Stimulated activated CD4-positive, alpha-beta T cell treated with anti-CD3 and anti-CD28 coated beads, Interleukin-1b, Interleukin-23, amount 100 ng/mL, for 24 hours (primary cell): ENCODE measurements around the gene PATJ.
"Not testable (repeated sequence)": the region's sequence is repeated elsewhere in the genome, so short reads cannot be mapped to it uniquely, and the experiment has no call there.

Experiments used
- DNase-seq, 4 experiments: peaks; one replicate each; pipeline ENCODE4 v3.0.0-alpha.2; 2020; ENCODE audit warnings: low read depth in 4 of 4, low spot score in 1 of 4

PATJ gene

DNA sequence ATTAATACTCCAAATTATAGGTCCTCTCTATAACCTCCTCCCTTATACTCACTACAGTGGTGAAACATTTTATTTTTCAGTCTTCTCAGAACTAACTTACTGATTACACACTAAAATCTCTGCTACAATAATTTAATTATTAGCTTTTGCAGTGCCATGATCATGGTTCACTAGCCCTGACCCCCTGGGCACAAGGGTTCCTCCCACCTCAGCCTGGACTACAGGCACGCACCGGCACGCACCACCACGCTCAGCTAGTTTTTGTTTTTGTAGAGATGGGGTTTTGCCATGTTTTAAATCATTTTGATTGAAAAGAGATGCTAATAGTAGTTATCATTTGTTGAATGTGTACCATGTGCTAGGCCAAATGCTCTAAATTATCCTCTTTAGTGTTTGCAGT, 6.3 kb downstream of the PATJ start:
- no peak for DNase-seq

DNA sequence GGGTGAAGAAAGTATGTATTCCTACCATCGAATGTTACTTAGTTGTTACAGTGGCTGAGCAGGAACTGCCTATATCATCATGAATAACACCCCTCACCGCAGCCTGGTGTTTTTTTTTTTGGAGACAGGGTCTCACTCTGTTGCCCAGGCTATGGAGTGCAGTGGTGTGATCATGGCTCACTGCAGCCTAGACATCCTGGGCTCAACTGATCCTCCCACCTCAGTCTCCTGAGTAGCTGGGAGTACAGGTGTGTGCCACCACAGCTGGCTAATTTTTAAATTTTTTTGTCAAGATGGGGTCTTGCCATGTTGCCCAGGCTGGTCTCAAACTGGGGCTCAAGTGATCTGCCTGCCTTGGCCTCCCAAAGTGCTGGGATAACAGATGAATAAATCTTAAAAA, 7.3 kb downstream of the PATJ start:
- DNase-seq, result no peak

DNA sequence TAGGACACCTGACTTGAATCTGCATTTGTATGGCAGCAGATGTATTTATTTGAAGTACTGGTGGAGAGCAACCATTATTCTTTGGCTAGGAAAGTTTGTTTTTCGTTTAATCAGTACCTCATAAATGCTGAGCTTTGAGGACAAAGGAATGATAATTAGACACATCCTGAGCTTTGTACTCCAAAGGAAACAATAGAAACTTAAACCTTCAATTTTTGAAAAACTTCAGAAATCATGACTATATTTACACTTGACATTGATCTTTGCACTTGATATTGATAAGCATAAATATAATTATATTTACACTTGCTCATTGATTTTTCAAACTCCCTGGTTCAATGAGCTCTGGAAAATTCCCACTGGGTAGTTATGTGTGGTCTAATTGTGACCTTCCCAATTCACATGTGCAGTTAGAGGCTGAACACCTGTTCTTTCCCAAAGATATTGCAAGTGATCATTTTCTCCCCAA, 10.7 kb downstream of the PATJ start:
- DNase-seq, result no peak

DNA sequence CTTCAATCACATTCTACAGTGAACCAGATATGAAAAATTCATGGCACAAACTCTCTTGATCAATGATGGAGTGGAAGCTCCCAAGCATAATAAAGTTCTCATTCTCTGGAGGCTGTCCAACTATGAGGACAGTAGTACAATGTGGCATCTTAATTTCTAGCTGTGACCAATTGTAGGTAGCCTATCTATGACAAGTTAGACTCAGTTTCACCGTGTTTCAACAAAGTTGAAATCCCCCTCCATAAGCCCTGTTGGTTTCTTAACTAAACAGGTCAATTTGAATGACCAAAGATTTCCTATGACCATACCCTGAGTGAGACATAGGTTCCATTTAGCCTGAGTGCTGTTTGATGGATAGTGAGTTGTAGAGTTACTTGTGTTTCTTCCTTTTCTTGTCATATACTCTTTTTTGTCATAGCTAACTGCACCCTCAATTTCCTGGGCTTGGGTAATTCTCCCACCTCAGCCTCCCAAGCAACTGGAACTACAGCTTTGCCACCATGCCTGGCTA, 11.8 kb downstream of the PATJ start:
- DNase-seq, result no peak

DNA sequence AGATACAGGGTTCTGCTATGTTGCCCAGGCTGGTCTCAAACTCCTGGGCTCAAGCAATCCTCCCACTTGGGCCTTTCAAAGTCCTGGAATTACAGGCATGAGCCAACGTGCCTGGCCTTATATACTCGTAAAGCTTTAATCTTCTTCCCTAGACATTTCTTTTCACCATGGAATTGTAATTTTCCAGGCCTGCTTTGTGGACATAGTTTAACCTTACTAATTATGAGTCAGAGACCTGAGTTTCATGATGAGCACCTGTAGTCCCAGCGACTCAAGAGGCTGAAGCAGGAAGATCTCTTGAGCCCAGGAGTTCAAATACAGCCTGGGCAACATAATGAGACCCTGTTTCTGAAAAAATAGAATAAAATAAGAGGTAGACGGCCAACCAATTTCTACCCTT, 12.3 kb downstream of the PATJ start:
- no peak for DNase-seq

DNA sequence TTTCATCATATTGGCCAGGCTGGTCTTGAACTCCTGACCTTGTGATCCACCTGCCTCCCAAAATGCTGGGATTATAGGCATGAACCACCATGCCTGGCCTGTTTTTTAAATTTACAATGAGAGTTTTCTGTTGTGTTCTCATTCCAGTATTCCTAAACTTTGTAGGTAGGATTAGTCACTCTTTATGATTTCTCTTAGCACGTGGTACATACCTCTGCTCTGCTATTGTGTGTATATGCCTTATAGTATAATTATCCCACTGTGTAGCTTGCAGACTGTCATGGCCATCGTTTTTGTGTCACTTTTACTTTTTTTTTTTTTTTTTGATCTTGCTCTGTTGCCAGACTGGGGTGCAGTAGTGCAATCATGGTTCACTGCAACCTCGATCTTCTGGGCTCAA, 14.5 kb downstream of the PATJ start:
- no peak for DNase-seq

DNA sequence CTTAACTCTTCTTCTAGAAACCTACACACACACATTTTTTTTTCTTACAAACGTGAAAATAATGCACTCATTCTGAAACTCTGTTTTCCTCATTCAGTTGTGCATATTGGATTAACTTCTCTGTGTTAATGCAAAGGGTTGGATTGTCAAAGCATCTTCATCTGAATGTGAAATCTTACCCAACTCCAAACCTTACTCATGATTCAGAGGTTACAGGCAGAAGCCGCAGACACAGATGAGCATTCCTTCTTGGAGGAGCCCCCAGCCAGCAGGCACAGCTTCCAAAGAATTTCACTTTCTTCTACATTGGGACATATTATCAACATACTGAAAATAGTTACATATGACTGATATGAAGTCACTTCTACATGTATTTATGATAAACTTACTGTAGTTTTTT, 15.7 kb downstream of the PATJ start:
- no peak for DNase-seq

DNA sequence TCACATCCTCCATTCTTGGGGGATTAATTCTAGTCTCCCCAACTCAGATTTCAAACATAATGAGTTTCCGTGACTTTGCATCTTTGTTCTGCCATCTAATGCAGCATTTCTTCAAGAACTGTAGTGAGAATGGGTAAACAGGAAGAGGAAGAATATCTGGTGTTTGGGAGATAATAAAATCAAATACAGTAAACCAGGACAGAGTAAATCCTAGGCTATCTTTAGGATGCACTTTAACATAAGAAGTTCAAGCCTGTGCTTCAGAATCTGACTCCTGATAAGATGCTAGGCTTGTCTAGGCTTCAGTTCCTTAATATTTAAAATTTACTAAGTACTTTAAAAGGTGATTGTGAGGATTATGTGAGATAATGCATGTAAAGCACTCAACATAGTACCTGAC, 27.9 kb downstream of the PATJ start:
- DNase-seq, result no peak

DNA sequence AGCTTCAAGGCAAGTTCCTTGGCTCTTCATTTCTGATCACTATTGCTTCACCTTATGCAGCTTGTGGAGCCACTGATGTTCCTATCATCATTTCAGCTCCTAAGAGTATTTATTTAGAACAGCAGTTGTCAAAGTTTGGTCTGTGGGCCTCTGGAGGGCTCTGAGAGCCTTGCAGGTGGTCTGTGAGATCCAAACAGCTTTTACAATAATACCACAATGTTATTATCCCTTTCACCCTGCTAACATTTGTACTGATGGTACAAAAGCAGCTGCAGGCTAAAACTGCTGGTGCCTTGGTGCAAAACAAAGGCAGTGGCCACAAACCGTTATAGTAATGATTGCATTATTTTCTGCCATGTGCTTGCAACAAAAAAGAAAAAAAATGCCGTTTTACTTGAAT, 33.8 kb downstream of the PATJ start:
- DNase-seq, result no peak

DNA sequence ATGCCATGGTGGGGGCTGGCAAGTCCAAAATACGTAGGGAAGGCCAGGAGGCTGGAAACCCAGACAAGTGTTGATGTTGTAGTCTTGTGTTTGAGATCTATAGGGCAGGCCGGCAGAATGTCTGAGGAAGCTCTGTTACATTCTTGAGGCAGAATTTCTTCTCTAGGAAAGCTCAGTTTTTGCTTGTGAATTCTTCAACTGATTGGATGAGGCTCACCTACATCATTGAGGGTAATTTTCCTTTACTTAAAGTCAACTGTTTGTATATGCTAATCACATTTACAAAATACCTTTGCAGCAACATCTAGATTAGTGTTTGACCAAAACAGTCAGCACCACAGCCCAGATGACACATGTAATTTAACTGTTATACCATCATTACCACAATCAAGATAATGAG, 37.0 kb downstream of the PATJ start:
- no peak for DNase-seq

DNA sequence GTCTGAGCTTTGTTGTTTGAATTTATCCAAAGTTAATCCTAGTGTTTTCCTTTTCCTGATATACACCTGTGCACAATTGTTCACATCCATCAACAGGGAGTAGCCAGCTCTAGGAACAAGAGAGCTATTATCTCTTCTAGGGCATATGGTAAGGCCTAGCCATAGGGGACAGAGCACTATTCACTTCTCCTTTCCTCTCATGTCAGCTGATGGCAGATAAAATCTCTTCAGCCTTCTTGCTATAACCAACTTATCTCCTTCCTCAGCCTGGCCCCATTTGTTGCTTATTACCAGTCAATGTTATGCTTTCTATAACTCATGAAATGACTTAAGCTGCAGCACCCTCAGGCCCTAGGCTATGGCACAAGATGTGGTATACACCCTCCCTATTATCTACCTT, 38.9 kb downstream of the PATJ start:
- DNase-seq, result no peak

DNA sequence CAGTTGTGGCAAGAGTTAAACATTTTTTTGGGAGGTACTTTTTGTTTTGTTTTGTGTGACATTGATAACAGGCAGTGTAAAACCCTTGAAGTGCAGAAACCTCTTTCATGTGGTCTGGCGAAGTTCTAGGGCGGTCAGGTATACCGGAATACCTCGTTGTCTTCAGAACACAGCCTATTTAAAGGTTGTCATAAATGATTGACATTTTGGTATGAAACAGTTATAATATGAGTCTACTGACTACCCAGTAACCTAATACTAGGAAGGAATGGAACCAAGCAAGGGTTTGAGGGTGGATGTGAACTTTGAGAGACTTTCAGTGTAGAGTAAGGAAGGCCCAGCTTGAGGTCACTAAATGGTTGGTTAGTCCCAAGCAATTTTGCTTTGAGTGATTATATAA, 40.5 kb downstream of the PATJ start:
- peak in 1 of 4 experiments; percentile 25 for DNase-seq

DNA sequence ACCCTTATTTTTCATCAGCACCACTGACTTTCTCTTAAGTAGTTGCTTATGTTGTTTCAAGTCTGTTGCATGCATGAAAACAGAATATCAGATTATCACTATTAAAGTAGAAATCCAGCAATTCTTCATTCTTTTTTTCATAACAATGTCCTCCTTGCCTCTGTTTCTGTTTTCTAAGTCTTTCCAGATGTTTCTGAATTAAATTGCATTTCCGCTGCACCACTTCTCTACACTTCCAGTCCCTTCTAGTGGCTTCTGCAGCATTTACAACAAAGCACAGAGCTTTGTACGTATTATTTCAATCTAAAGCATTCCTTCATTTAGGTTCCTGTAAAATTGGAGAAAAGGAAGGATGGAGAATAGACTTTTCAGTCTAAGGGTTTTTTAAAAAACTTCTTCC, 42.4 kb downstream of the PATJ start:
- DNase-seq, result no peak

DNA sequence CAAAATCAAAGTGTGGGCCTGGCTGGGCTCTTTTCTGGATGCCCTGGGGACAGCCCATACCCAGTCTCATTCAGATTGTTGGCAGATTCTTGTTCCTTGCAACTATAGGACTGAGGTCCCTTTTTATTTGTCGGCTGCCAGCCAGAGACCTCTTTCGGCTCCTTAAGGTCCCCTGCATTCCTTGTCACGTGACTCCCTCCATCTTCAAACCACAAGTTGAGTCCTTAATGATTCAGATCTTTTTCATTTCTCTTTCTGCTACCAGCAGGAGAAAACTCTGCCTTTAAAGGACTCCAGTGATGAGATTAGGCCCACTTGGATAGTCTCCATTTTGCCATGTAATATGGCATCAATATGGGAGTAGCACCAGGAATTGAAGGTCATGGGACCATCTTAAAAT, 48.6 kb downstream of the PATJ start:
- DNase-seq, result no peak

DNA sequence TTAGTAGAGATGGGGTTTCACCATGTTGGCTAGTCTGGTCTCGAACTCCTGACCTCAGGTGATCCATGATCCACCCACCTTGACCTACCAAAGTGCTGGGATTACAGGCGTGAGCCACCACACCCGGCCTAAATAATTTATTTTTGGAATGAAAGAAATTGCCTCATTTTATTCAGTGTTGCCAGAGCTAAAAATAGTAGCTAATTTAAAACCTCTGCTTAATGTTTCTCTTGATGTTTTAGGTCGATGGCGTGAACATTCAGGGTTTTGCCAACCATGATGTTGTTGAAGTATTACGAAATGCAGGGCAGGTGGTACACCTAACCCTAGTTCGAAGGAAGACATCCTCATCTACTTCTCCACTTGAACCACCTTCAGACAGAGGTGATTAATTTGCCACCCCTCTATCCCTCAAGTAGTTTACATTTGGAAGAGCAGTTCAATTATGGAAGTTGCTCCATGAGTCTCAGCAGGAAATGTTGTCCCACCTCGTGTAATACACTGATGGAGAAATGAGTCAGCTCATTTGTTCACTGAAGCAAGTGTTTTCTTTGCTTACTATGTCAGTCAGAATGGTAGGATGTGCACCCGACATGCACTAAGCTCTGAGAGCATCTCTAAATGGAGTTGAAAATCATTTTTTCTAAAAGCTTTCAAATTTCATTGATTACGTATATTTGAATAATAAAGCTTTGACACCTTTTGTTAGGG, 54.9 kb downstream of the PATJ start:
- no peak for DNase-seq

DNA sequence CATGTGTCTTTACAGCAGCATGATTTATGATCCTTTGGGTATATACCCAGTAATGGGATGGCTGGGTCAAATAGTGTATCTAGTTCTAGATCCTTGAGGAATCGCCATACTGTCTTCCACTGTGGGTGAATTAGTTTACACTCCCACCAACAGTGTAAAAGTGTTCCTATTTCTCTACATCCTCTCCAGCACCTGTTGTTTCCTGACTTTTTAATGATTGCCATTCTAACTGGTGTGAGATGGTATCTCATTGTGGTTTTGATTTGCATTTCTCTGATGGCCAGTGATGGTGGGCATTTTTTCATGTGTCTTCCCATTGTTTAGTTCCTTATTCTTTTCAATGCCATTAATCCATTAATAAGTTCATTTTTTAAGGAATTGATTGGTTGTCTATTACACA, 58.8 kb downstream of the PATJ start:
- DNase-seq, result not testable (repeated sequence)

DNA sequence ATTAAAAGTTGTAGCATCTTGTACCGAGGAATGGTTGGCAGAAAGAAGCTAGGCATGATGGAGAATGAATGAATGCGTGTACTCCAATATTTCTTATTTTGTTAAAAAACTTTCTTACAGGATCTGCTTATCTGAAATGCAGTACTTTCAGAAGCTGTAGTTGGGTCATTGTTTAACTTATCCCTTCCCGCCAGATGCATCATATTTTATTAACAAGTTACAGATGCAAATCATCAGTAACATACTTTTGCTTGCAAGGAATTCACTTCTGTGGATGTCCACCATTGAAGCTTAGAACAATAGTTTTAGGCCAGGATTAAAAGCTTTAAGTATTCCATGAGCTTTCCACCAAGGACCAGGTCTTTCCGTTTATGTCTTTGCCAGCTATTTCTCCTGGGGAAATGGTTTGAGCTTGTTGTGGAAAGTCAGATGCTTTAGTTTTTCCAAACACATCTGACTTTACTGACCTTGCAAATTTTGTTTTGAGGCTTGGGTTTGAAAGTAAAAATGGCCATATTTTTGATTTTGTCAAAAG, 65.4 kb downstream of the PATJ start:
- no peak for DNase-seq

DNA sequence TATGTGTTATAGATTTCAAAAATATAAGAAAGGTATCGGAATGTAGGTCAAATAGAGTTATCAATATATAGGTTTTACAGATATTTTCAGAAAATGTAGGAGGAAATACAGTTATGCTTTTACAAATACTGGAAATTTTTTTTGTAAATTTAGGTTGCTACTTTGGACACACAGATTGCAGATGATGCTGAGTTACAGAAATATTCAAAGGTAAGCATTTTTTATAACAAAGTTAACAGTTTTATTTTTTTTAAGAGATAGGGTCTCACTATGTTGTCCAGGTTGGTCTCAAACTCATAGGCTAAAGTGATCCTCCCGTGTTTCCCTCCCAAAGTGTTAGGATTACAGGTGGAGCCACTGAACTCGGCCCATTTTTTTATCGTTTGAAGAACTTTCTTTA, 66.0 kb downstream of the PATJ start:
- DNase-seq, result no peak

DNA sequence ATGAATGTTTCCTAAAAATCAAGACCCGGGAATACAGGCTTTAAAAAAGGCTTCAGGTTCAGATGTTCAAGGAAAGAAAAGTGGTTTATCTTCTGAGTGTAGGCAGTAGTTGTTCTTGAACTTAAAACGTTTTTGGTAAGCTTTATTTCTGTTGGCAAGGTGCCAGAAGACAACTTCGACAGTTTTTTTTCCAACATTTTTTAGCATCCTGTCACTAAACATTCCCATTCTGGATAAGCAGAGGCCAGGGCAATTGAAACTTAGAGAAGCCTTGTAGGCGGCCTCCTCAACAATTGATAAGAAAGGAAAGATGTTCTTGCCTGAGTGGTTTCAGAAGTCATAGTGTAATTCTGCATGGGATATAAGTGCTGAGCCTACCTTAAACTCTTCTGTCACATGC, 66.7 kb downstream of the PATJ start:
- DNase-seq, result no peak

DNA sequence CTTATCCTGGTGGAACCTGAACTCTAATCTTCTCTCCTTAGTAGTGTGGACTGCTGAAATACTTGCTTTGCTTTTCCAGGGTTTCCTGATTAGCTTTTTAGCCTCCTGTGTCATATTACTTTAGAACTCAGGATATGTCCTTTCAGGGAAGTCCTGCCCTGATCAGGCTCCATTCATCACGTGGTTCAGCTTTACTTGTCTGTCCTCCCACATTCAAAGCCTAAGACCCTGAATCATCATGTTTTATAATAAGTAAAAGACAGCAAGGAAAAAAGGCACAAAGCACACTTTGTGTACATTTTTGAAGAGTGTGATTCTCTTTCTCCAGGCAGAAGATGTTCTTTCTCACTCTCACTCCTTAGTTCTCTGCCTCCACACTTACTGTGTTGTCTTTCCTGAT, 70.6 kb downstream of the PATJ start:
- no peak for DNase-seq

DNA sequence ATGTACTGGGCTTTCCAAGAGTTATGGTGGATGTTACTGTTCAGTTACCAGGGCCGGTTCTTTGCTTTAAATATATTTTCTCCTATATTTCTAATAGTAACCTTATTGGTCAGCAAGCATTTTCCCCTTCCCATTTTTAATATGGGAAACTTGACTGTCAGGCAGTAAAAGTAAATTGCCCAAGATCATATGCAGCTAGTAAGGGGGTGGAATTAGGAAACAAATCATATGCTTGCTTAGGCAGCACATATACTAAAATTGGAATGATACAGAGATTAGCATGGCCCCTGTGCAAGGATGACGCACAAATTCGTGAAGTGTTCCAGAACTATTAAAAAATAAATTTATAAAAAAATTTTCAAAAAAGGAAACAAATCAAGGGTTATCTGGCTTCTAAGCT, 73.9 kb downstream of the PATJ start:
- DNase-seq, result no peak

DNA sequence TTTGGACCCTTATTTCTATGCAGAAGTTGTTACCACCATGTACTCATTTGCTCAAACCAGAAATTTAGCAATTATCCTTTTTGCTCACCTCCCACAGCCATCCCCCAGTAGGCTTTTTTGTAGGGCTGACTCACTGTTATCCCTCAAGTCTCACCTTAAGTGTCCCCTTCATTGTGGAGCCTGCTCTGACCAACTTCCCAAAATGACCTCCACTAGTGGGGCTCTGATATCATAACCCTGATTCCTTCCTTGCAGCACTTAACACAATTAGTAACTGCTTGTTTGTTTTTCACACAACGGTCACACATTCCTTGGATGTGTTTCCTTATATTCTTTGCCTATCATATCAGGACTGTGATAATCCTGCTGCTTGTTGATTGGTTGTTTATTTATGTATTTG, 76.7 kb downstream of the PATJ start:
- no peak for DNase-seq

DNA sequence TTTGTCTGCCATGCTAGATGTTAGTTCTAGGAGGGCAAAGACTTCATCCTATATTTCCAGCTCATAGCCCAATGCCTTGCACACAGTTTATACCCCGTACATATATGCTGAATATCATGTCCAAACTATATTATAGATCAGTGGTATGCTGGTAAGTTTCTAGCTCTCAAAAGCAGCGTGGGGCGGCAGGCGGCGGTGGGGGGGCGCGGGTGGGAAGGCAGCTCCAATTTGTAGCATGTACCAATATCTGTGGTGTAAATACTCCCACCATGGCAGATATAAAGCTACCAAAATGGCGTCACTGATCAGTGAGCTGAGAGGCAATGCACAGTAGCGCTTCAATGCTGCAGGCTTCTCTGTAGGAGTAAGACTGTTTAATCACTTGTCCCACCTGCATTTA, 77.1 kb downstream of the PATJ start:
- no peak for DNase-seq
